Airway epithelial cell (primary cell): ENCODE results near the gene HEY2. TPM values are rescaled to one million over a fixed set of nuclear protein-coding genes. Genes with fewer than 3 reads are reported as not detected.

Experiments used
- total RNA-seq: library from RNA; depleted of rRNA; stranded (reverse); fragments of >200 nt; gene quantifications from 2 replicates; pipeline ENCODE4 v1.2.3, GENCODE V29; 2015

The HEY2 gene
- total RNA-seq, result 0.60 and 0.78 TPM in 2 replicates

DNA sequence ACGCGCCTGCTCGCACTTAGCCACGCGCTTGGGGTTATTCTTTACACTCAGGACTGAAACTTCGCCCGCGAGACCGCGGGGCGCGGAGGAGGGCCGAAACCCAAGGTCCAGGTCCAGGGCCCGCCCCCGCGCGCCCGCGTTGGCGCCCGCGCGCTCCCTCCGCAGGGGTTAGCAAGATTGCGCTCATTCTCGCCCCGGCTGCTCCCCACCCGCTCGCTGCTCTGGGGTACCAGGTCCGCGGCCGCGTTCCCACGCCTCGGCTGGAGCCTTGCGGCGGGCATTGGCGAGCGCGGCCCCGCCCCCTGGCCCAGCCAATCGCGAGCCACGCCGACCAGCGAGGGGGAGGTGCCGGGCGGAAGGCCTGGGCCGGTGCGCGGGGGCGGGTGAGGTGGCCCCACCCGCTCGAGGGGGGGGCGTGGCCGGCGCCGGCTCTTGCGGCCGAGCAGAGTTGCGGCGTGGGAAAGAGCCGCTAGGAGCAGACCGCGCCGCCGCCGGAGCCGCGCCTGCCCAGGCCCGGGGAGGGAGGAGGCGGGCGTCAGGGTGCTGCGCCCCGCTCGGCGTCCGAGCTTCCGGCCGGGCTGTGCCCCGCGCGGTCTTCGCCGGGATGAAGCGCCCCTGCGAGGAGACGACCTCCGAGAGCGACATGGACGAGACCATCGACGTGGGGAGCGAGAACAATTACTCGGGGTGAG is at the start of gene HEY2:
TSS of gene HEY2 (plus strand) at position 460 of the 692 bp plus-strand sequence. CDS start at position 605, 145 bp downstream.

DNA sequence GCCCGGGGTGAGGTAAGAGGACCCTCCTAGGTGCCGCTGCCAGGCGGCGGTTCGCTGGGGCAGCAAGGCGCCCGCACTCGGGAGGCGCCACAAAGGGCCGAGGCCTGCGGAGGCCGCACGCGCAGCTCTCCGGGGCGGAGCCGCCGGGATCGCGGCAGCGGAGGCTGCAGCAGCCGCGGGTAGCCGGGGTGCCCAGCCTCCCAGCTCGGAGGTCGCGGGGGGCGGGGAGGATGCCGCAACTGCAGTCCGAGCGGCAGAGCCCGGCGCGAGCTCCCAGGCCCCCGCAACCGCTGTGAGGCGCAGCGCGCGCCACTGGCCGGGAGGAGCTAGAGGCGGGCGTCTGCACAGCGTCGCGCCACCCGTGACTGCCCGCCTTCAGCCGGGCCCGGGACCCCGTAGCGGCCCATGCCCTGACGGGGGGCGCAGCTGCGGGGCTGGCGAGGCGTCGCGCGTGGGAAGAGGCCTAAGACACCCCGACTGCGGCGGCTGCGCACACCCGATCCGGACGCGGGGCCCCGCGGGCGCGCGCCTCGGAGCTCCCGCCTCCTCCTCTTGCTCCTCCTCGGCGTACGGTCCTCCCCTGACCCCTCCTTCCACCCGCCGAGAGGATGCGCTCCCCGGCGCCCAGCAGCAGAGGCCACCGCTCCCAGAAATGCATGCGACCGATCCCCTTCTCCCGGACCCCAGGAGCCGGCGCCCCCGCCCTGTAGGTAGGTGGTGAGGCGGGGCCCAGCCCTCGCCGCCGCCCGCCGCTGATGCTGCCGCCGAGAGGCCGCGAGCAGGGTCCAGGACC is 41.1 kb downstream of the HEY2 start, which contains the start of gene NCOA7:
TSS of gene NCOA7 (plus strand) at position 603 of the 793 bp plus-strand sequence. CDS start 24,395 bp downstream, outside the sequence.

Other genes starting within 250 kb of the HEY2 start
- 7.6 and 10.9 TPM in 2 replicates for gene NCOA7, start 41.3 kb downstream of the HEY2 start, total RNA-seq
- gene HINT3, start 207.1 kb downstream of the HEY2 start, total RNA-seq, result 11.2 and 14.8 TPM in 2 replicates
- gene TRMT11, start 236.9 kb downstream of the HEY2 start, total RNA-seq, result 16.9 and 20.4 TPM in 2 replicates